HG03045 (cell line): ENCODE measurements around the gene TSPAN18.

ENCODE experiments used
- ATAC-seq: cut with Tn5 transposase; IDR thresholded peaks from one replicate; pipeline ENCODE4 v1.9.1; 2021; ENCODE audit warnings: mild to moderate bottlenecking, moderate library complexity; ENCODE audit not compliant: unreplicated experiment

TSPAN18 gene

DNA sequence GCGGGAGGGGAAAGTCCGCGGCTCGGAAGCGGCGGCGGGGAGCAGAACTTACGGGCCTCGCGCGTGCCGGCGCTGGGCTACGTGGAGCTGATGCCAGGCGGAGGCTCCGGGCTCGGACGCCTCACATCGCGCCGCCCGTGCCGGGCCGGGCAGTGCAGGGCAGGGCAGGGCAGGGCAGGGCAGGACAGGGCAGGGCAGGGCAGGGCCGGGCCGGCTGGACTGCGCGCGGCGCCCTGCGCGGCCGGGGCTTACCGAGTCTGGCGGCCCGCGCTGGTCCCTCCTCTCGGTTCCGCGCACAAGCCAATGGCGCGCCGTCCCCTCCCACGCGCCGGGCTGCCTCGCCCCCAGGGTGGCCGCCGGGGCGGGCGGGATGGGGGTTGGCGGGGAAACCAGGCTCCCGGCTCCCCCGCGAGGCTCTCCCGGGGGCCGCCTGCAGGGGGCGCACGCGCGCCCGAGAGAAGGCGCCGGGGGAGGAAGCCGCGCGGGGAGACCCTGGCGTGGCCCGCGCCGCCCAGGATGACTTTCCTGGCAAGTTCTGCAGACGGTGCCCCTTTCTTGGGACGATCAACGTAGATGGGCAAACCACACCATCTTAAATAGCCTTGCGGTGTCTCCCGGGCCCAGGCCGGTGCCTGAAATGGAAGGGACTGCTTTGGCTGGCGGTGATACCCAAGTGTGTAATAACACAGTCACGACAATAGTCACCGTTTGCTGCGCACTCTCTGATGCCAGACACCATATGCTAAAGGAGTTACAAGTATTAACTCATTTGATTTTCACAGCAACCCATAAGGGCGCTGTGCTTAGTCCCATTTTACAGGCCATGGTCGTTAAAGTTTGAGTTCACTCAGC, 224.1 kb downstream of the TSPAN18 start, which contains the start of gene TP53I11:
TP53I11 (minus strand) TSS at position 259 of the 852 bp plus-strand sequence. CDS start 12,548 bp downstream, outside the sequence.
- ATAC-seq: no peak

- no peak for ATAC-seq
These were observed 225.3 kb downstream of the TSPAN18 start for GRCh38 chr11:44952082-44952481.

DNA sequence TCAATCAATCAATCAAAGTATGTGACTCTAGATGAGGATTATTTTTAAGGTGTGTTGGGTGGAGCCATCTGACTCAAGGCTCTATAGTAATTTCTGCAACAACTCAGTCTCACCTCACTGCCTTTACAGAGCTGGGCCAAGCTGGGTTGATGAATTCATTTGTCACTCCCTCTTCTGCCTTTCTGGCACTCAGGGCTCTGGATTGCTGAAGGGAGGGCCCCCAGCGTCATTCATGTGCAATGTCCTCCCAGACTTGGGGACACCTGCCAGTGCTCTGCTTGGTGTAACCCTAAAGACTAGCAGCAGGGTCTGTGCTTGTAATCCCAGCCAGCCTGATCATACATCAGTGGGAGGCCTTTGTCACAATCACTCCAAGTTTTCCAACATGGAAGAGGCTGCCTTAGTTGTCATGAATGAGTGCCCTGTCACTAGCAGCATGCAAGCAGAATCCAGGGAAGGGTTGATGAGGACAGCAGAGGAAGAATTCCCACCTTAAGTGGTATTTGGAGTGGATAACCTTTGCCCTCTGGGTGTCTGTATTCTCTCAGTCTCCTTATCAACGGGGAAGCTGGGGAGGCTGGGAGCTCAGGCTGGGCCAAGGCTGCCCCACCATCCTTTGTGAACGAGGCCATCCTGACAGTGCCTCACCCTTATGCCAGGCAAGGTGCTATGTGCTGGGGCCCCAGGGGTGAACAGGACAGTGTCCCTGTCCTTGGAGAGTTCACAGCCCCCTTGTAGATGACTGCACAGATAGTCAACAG, 225.9 kb downstream of the TSPAN18 start:
- no peak for ATAC-seq

DNA sequence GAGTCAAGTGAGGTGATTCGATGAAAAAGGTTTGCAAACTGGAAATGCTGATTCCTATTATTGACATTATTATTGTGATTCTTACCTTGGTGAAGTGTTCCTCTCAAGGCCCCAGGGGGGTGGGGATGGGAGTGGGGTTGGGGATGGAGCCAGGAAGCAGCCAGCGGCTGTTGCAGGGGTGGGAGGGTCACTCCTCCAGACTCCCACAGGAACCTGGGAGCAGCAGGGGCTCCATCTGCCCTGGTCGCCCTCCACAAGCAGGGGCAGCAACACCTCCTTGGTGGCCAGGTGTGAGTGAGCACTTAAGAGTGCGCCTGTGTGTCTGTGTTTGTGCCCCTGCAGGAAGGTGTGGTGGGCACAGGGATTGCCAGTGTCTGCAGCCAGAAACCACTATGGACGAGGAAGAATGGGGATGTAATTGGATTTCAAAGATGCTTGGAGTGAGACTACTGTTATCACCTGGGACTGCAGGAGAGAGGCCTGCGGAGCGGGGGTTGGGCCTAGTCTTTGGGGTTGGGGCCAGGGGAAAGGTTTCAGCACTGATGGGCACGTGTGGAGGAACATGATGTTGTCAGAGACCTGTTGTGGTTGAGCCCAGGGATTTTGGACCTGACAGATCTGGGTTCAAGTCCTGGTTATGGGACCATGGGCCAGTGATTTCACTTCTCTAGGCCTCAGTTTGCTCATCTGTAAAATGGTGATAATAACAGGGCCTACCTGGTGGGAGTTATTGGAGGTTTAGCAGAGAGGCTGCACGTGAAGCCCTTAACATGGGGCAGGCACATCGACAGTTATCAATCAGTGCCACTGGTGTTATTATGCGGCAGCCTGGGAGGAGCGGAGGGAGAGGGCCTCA, 227.5 kb downstream of the TSPAN18 start:
- ATAC-seq: no peak

GRCh38 chr11:44955015-44955738, 228.4 kb downstream of the TSPAN18 start:
- no peak for ATAC-seq

GRCh38 chr11:44957040-44957515, 230.3 kb downstream of the TSPAN18 start:
- ATAC-seq: no peak

- no peak for ATAC-seq
These were observed 231.2 kb downstream of the TSPAN18 start for GRCh38 chr11:44957776-44958564.

DNA sequence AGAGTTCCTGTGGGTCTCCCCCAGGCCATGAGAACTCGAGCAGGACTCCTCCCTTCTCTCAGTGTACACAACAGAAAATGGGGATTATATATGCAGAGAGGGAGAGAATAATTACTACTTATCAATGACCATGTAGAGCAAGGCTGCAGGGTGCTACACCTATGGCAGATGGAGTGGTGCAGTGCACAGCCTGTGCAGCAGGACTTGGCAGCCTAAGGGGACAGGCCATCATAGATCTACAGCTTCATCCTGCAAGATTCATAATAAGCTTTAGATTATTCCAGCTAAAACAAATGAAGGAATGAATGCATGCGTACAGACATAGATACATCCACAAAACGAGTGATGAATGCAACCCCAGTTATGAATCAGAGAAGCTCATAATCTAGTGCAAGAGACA, 232.3 kb downstream of the TSPAN18 start:
- ATAC-seq: no peak

DNA sequence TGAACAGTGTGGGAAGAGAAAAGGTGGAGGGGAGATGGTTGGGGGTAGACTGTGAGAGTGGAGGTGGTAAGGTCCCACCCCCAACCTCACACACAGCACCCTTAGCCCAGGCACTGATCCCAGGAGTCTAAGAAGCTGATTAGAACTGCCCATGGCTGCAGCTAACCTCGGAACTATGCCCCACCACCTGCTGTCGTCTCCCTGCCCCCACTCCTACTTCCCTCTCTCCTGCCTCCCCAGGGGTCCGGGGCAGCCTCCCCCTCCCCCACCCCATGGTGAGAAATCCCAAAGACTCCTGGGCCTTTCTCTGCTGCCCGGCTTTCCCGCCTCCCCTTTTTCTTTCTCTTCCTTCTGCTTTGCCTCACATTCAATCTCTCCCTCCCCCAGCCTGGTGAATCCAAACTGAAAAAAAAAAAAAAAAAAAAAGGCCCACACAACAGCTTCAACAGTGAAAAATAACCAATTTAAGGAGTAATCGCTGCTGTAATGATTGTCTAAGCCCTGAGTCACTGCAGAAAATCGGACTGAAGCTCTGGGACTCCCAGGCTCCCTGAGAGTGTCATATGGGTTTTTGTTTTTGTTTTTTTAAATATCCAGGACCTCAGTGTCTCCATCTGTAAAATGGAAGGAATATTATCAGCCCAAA, 233.6 kb downstream of the TSPAN18 start:
- ATAC-seq: no peak

- ATAC-seq: no peak
These were observed 235.7 kb downstream of the TSPAN18 start for GRCh38 chr11:44962464-44962863.

GRCh38 chr11:44963136-44963535, 236.4 kb downstream of the TSPAN18 start:
- no peak for ATAC-seq

DNA sequence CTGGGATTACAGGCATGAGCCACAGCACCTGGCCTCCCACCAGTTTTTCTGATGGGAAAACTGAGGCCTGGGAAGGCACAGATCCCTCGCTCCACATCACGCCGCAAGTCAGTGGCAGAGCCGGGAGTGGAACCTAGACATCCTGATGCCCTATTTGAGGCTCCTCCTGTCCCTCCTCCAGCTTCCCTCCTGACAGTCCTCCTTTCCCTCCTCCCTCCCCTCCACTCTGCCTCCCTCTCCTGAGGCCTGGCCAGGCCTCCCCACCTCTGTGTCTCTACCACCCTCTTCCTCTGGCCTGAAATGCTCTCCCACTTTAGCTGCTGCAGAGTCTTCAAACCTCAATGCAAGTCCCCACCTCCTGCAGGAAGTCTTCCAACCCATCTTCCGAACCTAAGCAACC, 237.2 kb downstream of the TSPAN18 start:
- no peak for ATAC-seq

DNA sequence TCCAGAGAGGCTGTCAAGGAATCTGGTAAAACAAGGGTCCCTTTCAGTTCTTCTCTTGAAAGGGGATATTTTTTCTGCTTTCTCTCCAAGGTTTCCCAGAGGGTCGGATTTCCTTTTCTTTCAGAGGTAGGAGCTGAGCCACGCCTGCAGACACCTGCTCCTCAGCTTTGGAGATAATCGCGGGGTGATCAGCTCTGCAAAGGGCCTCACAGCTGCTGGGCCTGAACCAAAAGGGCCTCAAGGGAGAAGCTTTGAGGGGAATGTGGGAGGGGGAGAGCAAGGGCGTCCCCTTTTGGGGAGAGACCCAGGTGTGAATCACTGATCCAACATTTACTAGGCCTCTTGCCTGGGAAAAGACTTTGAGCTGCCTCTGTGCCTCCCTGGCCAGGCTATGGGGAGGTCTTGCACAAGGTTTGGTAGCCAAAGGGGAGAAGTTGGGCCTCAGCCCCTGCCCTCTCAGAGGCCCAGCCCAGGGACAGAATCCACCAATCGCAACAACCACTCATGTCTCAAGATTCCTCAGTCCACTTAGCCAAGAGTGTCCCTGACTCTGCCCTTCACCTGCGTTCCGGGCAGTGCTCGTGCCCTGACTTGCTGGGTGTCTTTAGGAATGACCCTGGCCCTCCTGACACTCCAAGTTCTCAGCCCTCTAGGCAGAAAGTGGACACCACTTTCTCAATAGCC, 237.9 kb downstream of the TSPAN18 start:
- no peak for ATAC-seq

DNA sequence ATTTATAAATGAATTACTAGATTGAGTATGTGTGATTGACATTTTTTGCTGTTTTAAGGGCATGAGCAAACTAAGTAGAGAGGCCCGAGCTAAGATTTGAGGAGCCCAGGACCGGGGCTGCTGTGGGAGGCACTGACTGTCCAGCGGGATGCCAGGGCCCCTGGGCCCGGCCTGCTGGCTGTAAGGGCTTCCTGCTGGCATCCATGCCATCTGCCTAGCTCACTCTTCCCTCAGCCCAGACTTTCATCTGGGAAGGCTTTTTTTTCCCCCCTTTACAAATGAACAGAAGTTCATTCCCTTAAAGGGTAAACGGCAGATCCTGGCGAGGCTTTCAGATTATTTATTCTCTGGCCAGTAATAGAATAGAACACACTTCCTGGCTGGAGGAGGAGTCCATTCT, 239.9 kb downstream of the TSPAN18 start:
- no peak for ATAC-seq

DNA sequence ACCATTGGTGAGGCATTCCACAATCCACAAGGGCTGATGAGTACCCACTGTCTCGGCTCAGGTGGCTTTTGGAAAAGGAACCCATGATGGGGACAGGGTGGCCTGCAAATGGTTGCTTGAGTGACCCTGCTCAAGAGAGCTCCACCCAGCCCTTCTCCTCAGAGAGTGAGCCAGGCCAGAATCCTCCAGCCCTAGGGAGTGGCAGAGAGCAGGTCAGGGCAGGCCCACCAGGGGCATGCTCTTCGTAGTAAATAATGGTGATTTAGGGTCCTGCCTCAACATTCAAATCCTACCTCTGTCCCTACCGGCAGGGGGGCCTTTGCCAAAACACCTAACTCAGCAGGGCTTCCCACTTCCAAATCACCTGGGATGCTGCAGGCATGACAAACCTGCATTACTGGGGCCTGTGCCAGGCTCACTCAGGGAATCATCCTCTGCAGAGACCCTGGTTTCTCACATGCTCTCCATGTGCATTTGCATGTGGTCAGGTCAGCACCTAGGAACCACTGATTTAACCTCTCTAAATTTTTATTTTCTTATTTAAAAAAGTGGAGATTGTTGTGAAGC, 241.3 kb downstream of the TSPAN18 start:
- no peak for ATAC-seq

DNA sequence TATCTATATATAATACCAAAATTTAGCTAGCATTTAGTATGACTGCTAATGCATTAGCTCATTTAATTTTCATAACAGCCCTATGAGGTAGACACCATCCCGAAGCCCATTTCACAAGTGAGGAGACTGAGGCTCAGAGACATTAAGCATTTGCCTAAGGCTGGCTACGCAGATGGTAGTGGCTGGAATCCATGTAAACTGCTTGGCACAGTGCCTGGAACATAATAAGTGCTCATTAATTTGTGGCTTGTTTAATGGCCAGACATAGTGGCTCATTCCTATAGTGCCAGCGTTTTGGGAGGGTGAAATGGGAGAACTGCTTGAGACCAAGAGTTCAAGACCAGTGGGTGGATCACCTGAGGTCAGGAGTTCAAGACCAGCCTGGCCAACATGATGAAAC, 241.7 kb downstream of the TSPAN18 start:
- ATAC-seq: no peak

- no peak for ATAC-seq
These were observed 243.0 kb downstream of the TSPAN18 start for GRCh38 chr11:44969651-44970252.

DNA sequence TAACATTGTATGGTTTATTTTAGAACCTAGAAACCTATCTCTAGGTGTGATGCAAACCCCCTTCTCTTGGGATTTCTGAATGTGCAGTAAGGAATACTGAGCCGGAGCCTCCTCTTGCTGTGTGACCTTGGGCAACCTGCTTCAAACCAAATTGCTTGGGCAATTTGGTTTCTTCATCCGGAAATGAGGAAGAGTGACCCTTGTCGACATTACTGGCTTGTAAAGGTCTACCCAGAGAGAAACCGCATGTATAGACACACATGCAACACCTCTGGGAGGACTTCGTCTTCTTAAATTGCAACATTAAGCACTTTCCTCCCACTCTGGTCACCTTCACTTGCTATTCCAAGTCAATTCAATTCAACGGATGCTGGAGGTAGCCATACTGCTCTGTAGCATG, 243.5 kb downstream of the TSPAN18 start:
- ATAC-seq: no peak
